Measurements from ENCODE around the gene UQCR11.

DNA sequence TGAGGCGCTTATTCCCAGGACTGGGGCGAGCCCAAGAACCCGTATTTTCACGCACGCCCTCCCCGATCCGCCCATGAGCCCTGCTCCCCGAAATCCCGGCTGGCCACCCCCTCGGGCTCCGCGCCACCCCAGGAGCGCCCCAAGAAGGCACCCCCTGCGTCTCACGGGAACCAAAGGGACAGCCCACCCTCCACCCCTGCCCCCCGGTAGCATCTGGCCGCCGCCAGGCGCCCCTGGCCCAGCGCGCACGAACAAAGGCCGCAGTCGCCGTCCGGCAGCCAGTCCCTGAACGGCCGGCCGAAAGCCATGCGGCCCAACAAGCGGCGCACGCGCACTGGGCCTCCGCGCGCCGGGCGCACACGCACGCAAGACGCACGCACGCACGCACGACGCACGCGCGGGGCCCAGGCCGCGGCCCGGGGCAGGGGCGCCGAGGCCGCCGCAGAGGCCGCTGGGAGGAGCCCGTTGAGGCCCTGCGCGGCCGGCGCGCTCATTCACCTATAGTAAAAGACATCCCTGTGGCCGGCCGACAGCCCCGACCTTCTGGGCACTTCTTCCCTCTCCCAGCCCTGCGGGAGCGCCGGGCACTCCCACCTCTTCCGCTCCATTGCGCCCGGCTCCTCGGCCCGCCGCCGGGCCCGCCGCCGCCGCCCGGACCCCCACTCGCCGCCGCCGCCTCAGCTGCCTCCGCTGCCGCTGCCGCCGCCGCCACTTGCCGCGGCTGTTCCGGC is 13.1 kb downstream of the UQCR11 start:
- TF ChIP-seq, protein P1, sequence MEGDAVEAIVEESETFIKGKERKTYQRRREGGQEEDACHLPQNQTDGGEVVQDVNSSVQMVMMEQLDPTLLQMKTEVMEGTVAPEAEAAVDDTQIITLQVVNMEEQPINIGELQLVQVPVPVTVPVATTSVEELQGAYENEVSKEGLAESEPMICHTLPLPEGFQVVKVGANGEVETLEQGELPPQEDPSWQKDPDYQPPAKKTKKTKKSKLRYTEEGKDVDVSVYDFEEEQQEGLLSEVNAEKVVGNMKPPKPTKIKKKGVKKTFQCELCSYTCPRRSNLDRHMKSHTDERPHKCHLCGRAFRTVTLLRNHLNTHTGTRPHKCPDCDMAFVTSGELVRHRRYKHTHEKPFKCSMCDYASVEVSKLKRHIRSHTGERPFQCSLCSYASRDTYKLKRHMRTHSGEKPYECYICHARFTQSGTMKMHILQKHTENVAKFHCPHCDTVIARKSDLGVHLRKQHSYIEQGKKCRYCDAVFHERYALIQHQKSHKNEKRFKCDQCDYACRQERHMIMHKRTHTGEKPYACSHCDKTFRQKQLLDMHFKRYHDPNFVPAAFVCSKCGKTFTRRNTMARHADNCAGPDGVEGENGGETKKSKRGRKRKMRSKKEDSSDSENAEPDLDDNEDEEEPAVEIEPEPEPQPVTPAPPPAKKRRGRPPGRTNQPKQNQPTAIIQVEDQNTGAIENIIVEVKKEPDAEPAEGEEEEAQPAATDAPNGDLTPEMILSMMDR (IDR thresholded peaks at IDR 0.05) = no peak
- TF ChIP-seq POLR2A (IDR thresholded peaks at IDR 0.05) (peak; percentile 65 to 84), POLR2AphosphoS5 (IDR thresholded peaks at IDR 0.05) (peak; percentile 72), EP300 (IDR thresholded peaks at IDR 0.05) (no peak)

All from gastroesophageal sphincter (tissue), 3 donors.